Chondrocyte (in vitro differentiated cells): ENCODE data around the gene COA8. TPM values are rescaled to one million over a fixed set of nuclear protein-coding genes. Genes with fewer than 3 reads are reported as not detected.

ENCODE experiments used
- DNase-seq: peaks from one replicate; pipeline ENCODE4 v3.0.0; 2021; ENCODE audit warnings: mixed read lengths, low spot score
- H3K27ac Mint-ChIP-seq: one replicate; pipeline ENCODE4 v1.8.0; 2021; ENCODE audit warnings: mild to moderate bottlenecking, moderate library complexity, mixed read lengths; ENCODE audit not compliant: unreplicated experiment
- H3K27me3 Mint-ChIP-seq: 2 replicates; pipeline ENCODE4 v1.8.0; 2021; ENCODE audit warnings: low read depth, mixed read lengths
- H3K36me3 Mint-ChIP-seq: 2 replicates; pipeline ENCODE4 v1.8.0; 2021; ENCODE audit warnings: low read depth, mixed read lengths
- H3K4me1 Mint-ChIP-seq: 2 replicates; pipeline ENCODE4 v1.8.0; 2021; ENCODE audit warnings: low read depth, mild to moderate bottlenecking, mixed read lengths
- H3K4me3 Mint-ChIP-seq: one replicate; pipeline ENCODE4 v1.8.0; 2021; ENCODE audit warnings: mild to moderate bottlenecking, moderate library complexity, mixed read lengths; ENCODE audit not compliant: unreplicated experiment
- H3K9me3 Mint-ChIP-seq: 2 replicates; pipeline ENCODE4 v1.8.0; 2021; ENCODE audit warnings: low read depth, mixed read lengths
- total RNA-seq: library from RNA; stranded (reverse); gene quantifications from 3 replicates; pipeline ENCODE4 v1.2.1, GENCODE V29; 2021
- TF ChIP-seq, protein P1 (sequence below): fragments of 200-600 bp; sonication (generic); IDR thresholded peaks from 2 replicates; pipeline ENCODE4 v1.5.0; 2021; ENCODE audit warnings: antibody characterized with exemption, mild to moderate bottlenecking, moderate library complexity

The COA8 gene
- total RNA-seq, 1 donor from 2014 or later, result 51.9 TPM

DNA sequence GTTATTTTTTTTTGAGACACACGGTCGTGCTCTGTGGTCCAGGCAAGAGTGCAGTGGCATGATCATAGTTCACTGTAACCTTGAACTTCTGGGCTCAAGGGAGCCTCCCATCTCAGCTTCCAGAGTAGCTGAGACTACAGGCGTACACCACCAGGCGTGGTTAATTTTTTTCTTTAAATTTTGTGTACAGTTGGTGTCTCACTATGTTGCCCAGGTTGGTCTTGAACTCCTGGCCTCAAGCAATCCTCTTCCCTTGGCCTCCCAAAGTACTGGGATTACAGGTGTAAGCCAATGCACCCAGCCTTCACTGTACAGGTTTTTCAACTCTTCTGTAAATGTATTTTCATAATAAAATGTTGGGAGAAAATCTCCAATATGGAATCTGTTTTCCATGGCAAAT, 60.5 kb downstream of the COA8 start:
- H3K4me1 Mint-ChIP-seq, result peaks cover 37% of the 10 kb centered on the region
- H3K36me3 Mint-ChIP-seq, result no peaks in the 10 kb centered on the region
- no peaks in the 10 kb centered on the region for H3K9me3 Mint-ChIP-seq
- H3K4me3 Mint-ChIP-seq, result no peak overlapping the region
- DNase-seq, result no peak
- H3K27me3 Mint-ChIP-seq, result no peaks in the 10 kb centered on the region
- no peak overlapping the region for H3K27ac Mint-ChIP-seq
- TF ChIP-seq, protein P1, sequence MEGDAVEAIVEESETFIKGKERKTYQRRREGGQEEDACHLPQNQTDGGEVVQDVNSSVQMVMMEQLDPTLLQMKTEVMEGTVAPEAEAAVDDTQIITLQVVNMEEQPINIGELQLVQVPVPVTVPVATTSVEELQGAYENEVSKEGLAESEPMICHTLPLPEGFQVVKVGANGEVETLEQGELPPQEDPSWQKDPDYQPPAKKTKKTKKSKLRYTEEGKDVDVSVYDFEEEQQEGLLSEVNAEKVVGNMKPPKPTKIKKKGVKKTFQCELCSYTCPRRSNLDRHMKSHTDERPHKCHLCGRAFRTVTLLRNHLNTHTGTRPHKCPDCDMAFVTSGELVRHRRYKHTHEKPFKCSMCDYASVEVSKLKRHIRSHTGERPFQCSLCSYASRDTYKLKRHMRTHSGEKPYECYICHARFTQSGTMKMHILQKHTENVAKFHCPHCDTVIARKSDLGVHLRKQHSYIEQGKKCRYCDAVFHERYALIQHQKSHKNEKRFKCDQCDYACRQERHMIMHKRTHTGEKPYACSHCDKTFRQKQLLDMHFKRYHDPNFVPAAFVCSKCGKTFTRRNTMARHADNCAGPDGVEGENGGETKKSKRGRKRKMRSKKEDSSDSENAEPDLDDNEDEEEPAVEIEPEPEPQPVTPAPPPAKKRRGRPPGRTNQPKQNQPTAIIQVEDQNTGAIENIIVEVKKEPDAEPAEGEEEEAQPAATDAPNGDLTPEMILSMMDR, result no peak

- Mint-ChIP-seq H3K27me3 (no peaks in the 10 kb centered on the region), H3K9me3 (no peaks in the 10 kb centered on the region), H3K27ac (no peak overlapping the region), H3K36me3 (no peaks in the 10 kb centered on the region), H3K4me1 (peaks cover 36% of the 10 kb centered on the region), H3K4me3 (peak overlapping the region; percentile 6)
- TF ChIP-seq, protein P1, result no peak
- DNase-seq, result no peak
Observed at GRCh38 chr14:103623883-103624482, 61.2 kb downstream of the COA8 start.

GRCh38 chr14:103624860-103625259, 62.1 kb downstream of the COA8 start:
- Mint-ChIP-seq H3K4me1 (peaks cover 32% of the 10 kb centered on the region), H3K27ac (peak overlapping the region; percentile 64), H3K36me3 (no peaks in the 10 kb centered on the region), H3K9me3 (no peaks in the 10 kb centered on the region), H3K4me3 (no peak overlapping the region), H3K27me3 (no peaks in the 10 kb centered on the region)
- no peak for DNase-seq
- TF ChIP-seq, protein P1, result no peak

DNA sequence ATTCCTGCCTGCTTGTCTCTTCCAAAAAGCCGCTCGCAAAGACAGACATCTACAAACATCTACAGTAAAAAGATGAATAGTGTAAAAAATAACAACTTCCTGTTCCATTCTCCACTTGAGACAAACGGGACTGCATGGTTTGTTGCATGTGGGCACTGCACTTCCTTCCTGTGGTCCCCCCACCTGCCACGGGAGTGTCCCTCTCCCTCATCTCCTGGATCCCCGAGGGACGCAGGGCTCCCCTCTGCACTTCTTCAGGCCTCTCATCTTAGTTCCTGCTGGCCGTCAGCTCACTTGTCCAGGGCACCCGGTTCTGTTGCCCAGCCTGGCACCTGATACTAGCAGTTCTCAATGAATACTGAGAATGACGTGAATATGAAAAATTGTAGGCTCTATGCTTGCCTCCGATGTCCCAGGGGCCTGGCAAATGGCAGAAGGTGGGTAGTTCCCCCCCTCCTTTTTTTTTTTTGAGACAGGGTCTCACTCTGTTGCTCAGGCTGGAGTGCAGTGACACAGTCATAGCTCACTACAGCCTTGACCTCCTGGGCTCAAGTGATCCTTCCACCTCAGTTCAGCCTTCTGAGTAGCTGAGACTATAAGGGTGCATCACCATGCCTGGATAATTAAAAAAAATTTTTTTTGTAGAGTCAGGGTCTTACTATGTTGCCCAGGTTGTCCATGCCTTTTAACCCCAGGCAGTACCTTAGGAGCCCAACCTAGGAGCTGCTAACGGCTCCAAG, 62.8 kb downstream of the COA8 start:
- Mint-ChIP-seq H3K36me3 (no peaks in the 10 kb centered on the region), H3K27ac (peak overlapping the region; percentile 64), H3K4me3 (no peak overlapping the region), H3K4me1 (peaks cover 34% of the 10 kb centered on the region), H3K9me3 (no peaks in the 10 kb centered on the region), H3K27me3 (no peaks in the 10 kb centered on the region)
- no peak for DNase-seq
- TF ChIP-seq, protein P1, result no peak

DNA sequence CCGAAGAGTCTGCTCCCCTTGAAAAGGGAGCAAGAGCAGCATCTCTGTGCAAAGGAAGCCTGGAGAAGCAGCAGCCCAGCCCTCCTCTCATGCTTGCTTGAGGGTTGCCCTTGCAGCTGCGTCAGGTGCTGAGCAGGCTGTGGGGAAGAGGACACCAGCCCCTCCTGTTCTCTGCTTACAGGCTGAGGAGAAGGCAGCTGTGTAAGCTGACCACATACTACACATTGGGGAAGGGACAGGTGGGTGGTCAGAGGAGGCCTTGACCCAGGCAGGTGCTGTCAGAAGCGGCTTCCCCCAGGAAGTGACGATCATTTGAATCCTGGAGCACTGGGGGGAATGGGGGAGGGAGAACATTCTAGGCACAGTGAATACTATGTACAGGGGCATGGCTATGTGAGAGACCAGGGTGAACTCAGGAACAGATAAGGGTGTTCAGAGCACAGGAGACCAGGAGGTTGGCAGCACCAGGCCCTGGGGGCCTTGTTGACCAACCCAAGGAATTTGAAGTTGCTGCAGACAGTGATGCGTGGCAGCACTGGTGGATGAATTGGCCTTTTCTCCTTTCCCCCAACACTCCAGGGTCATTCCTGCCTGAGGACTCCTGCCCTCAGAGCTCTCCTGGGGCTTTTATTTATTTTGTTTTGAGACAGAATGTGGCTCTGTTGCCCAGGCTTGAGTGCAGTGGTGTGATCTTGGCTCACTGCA, 63.5 kb downstream of the COA8 start:
- Mint-ChIP-seq H3K4me1 (peaks cover 39% of the 10 kb centered on the region), H3K4me3 (no peak overlapping the region), H3K27me3 (no peaks in the 10 kb centered on the region), H3K9me3 (no peaks in the 10 kb centered on the region), H3K27ac (no peak overlapping the region), H3K36me3 (no peaks in the 10 kb centered on the region)
- DNase-seq, result no peak
- TF ChIP-seq, protein P1, result no peak
